Measurements from ENCODE around the gene E2F8. TPM values are rescaled to one million over a fixed set of nuclear protein-coding genes. Genes with fewer than 3 reads are reported as not detected.

E2F8 gene
- total and polyA plus RNA-seq, 2 donors (not counting 1 experiment from before 2014, with no cell fraction given) = 0.22 to 0.24 TPM

DNA sequence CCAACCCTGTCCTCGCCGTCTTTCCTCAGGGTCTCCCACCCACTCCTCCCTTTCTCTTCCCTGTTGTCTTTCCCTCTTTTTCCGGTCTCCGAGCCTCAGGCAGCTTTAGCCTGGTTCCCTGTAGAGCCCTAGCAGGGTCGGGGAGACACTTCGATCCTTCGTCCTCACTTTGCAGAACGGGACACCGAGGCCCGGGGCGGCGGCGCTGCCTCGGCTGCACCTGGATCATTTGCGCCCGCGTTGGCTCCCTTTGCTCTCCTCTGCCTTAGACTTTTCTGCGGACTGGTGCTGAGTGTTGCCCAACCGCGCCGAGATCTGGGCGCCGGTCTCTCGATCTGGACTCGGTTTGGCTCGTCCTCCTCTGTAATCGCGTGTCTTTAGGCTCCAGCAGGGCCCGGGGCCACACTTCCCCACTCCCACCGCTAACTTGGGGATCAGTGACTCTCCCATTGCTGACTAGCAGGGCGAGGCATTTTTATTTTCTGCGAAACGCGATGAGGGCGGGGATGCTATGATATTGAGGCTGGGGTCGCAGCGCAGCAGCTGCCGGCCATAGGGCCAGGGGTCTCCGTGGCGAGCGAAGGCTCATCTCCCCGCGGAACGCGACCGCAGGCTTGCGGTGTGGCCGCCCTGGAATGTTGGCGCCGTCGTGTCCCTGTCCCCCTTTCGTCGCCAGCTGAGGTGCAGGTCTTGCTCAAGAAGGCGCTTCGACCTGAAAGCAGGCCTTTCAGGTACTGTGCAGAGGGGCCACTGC, 1.6 kb upstream of the E2F8 start:
- H3K4me1 Mint-ChIP-seq = peaks cover 20% of the 10 kb centered on the region
- ChIA-PET CTCF (no interaction called here), POLR2A (no interaction called here)
- Histone ChIP-seq H4K20me1 (ENCODE audit: control insufficient read depth, insufficient read depth, low read length, poor library complexity, severe bottlenecking) (no peaks in the 10 kb centered on the region), H3K79me2 (ENCODE audit: control insufficient read depth, insufficient read depth, low read length) (no peaks in the 10 kb centered on the region), H3K9ac (ENCODE audit: low read length) (peak overlapping the region; percentile 76), H3K9me3 (ENCODE audit: control extremely low read depth in 1 of 3, control insufficient read depth in 2 of 3, insufficient read depth in 1 of 3, low read length in 2 of 3) (peaks cover 0 to 7% (median 0%) of the 10 kb centered on the region in 3 donors), H3K27me3 (replicated peaks in 1 of 4; ENCODE audit: control extremely low read depth in 1 of 4, control insufficient read depth in 3 of 4, insufficient read depth in 4 of 4, low read length in 3 of 4) (peaks cover 0 to 48% (median 30%) of the 10 kb centered on the region in 4 experiments), H3K4me1 (ENCODE audit: control insufficient read depth in 2 of 2, insufficient read depth in 2 of 2, low read length in 2 of 2) (peaks cover 20 to 22% of the 10 kb centered on the region in 2 donors), H3K4me2 (replicated peaks; ENCODE audit: low read depth, low read length, poor library complexity, severe bottlenecking) (peak overlapping the region; percentile 97), H2AFZ (ENCODE audit: insufficient read depth, low read depth, low read length, poor library complexity, severe bottlenecking) (peak overlapping the region; percentile 63), H3K27ac (ENCODE audit: low read length in 2 of 2) (no peak overlapping the region), H3K4me3 (ENCODE audit: control extremely low read depth in 1 of 5, extremely low read depth in 1 of 5, insufficient read depth in 1 of 5, low read depth in 2 of 5, low read length in 4 of 5) (peak overlapping the region in 3 of 5 experiments; percentile 59 to 87 (median 66)), H3K36me3 (replicated peaks in 1 of 2; ENCODE audit: control extremely low read depth in 1 of 2, control insufficient read depth in 1 of 2, extremely low read depth in 1 of 2, insufficient read depth in 2 of 2, low read length in 1 of 2) (no peaks in the 10 kb centered on the region)
- peak overlapping the region; percentile 88 for H3K4me3 Mint-ChIP-seq
- no peaks in the 10 kb centered on the region for H3K9me3 Mint-ChIP-seq (ENCODE audit: insufficient read depth)
- DNase-seq (peak; percentile 42), ATAC-seq (ENCODE audit: low read depth) (no peak)
- WGBS (ENCODE audit: insufficient coverage) = 24% methylated on average over 52 of the region's 55 CpGs
- intact Hi-C loops (cut with micrococcal nuclease) = loop anchor here (5.0 kb wide), 2 partner anchors 545 to 1230 kb away; partner anchors contain the start of genes SERGEF and TMEM86A
- peaks cover 40% of the 10 kb centered on the region for H3K27me3 Mint-ChIP-seq
- no peak for TF ChIP-seq EZH2 (IDR thresholded peaks at IDR 0.05; ENCODE audit: borderline replicate concordance, insufficient read depth, low read depth, low read length, poor library complexity, severe bottlenecking)
- TF ChIP-seq, protein P1, sequence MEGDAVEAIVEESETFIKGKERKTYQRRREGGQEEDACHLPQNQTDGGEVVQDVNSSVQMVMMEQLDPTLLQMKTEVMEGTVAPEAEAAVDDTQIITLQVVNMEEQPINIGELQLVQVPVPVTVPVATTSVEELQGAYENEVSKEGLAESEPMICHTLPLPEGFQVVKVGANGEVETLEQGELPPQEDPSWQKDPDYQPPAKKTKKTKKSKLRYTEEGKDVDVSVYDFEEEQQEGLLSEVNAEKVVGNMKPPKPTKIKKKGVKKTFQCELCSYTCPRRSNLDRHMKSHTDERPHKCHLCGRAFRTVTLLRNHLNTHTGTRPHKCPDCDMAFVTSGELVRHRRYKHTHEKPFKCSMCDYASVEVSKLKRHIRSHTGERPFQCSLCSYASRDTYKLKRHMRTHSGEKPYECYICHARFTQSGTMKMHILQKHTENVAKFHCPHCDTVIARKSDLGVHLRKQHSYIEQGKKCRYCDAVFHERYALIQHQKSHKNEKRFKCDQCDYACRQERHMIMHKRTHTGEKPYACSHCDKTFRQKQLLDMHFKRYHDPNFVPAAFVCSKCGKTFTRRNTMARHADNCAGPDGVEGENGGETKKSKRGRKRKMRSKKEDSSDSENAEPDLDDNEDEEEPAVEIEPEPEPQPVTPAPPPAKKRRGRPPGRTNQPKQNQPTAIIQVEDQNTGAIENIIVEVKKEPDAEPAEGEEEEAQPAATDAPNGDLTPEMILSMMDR (IDR thresholded peaks at IDR 0.05) = no peak
- H3K27ac Mint-ChIP-seq = peak overlapping the region; percentile 67

Data from B cell (primary cell).